Heart right ventricle (tissue), 16 donors: ENCODE results near the gene KCNH1. TPM values are rescaled to one million over a fixed set of nuclear protein-coding genes. Genes with fewer than 3 reads are reported as not detected.

Experiments
- ATAC-seq, 8 donors: fragments of 200-7000 bp; cut with Tn5 transposase; one replicate each; pipeline ENCODE4 v1.9.1; 2020; ENCODE audit warnings: mild to moderate bottlenecking in 8 of 8, moderate library complexity in 8 of 8, moderate number of reproducible peaks in 1 of 8
- DNase-seq, 2 donors: peaks; one replicate each; pipeline ENCODE4 v3.0.0-alpha.2; 2020
- H3K27ac ChIP-seq, 10 donors: fragments of 200-600 bp; sonication (generic) in 2 of 10; one replicate each; pipeline versions ENCODE4 v1.5.0 to v1.8.0; 2020 to 2022; ENCODE audit warnings: mild to moderate bottlenecking in 3 of 10
- H3K27me3 ChIP-seq, 7 donors: fragments of 200-600 bp; one replicate each; pipeline ENCODE4 v1.8.0; 2021 to 2022; ENCODE audit warnings: mild to moderate bottlenecking in 2 of 7
- H3K36me3 ChIP-seq, 9 donors: fragments of 200-600 bp; sonication (generic) in 1 of 9; one replicate each; pipeline versions ENCODE4 v1.5.0 to v1.8.0; 2020 to 2022; ENCODE audit warnings: mild to moderate bottlenecking in 2 of 9
- H3K4me1 ChIP-seq, 9 donors: fragments of 200-600 bp; sonication (generic) in 1 of 9; one replicate each; pipeline versions ENCODE4 v1.5.0 to v1.8.0; 2020 to 2022; ENCODE audit warnings: mild to moderate bottlenecking in 4 of 9
- H3K4me3 ChIP-seq, 10 donors: fragments of 200-600 bp; sonication (generic) in 2 of 10; one replicate each; pipeline versions ENCODE4 v1.5.0 to v1.8.0; 2020 to 2022; ENCODE audit warnings: mild to moderate bottlenecking in 7 of 10, moderate library complexity in 2 of 10
- H3K9me3 ChIP-seq, 11 donors: fragments of 200-600 bp in 10 of 11; sonication (generic) in 2 of 11; one replicate each; pipeline versions ENCODE4 v1.5.0 to v1.8.0; 2013 to 2022; ENCODE audit warnings: mild to moderate bottlenecking in 2 of 11, control low read depth in 1 of 11, moderate library complexity in 1 of 11
- CTCF ChIP-seq, 9 donors: fragments of 200-600 bp; sonication (generic) in 2 of 9; IDR thresholded peaks; one replicate each; pipeline versions ENCODE4 v1.5.0 to v1.8.0; 2021 to 2022; ENCODE audit warnings: antibody characterized with exemption in 9 of 9, mild to moderate bottlenecking in 5 of 9, moderate library complexity in 1 of 9
- WGBS, 2 donors: extraction: QIAGEN DNeasy Blood & Tissue Kit; methylation state at CpG; one replicate each; pipeline ENCODE4 v1.1.7; 2013; ENCODE audit warnings: inconsistent platforms in 1 of 2; 5-methylcytosine and 5-hydroxymethylcytosine counted together
- intact Hi-C, 10 donors: fragments of 100-400 bp; cut with DNase I; formaldehyde crosslinking; loops; one replicate each; pipeline versions ENCODE4 v1.11.1 to v1.14.2; 2022
- polyA plus RNA-seq, 2 donors: library from polyadenylated mRNA; stranded (reverse); fragments of 200-250 nt; gene quantifications; one replicate each; pipeline ENCODE4 v1.2.3, GENCODE V29; 2013
- total RNA-seq, 10 donors: library from RNA; stranded (reverse); fragmentation: NEBNext Ultra II Directional in 3 of 10; extraction: Animal tissue kit (Norgen Biotek cat#: 25700) in 3 of 10; gene quantifications; one replicate each; pipeline versions ENCODE4 v1.2.1 to v1.2.4, GENCODE V29; 2021 to 2023
- donor health status: Arrhythmogenic right ventricular cardiomyopathy.
- donor health status: ischemic (EF 13 %, LVEDD 7.1; RV severe dilation, severe dysfunction).
- donor health status: healthy with polysubstance abuse.
- donor health status: DM: no; HTN: yes; CAD: no.
- donor health status: DM: no; HTN: no; CAD: no.
- donor health status: ischemic (EF 25% LVEDD 6.9; RV normal size, moderate dysfunction).
- donor health status: ischemic (EF 25% LVEDD 5.7; RV mildly dilated, moderate dysfunction).
- donor health status: healthy.
- donor health status: DM: yes; HTN: yes; CAD: no.
- donor health status: Ischemic cardiomyopathy.
- donor health status: ischemic (EF 35%, LVEDD 5.7; RV mildly dilated, moderate dysfunction).
- donor health status: nonischemic (EF 11% LVEDD 7.7; RV severe dilation, severe dysfunction).
- donor health status: DM: yes; HTN: yes; CAD: no.
- donor health status: PGD.
- donor health status: ischemic (EF 29% LVEDD 5.4; RV normal size, mild dysfunction).
- donor health status: nonischemic (EF 23%, LVEDD 6.1; RV moderate dilation, normal function).

The KCNH1 gene
- total and polyA plus RNA-seq, 12 donors, result 0.09 TPM; not detected in 11

- ATAC-seq, result no peak
- no peak for TF ChIP-seq CTCF (IDR thresholded peaks at IDR 0.05)
- intact Hi-C loops, result loop anchor here in 1 of 10 donors (10.0 kb wide), 1 partner anchor 365 kb away; no protein-coding TSS in a partner anchor
Observed at GRCh38 chr1:210940081-210940617, 193.8 kb downstream of the KCNH1 start.

GRCh38 chr1:210938416-210938925 lies 195.5 kb downstream of the KCNH1 start:
- Histone ChIP-seq H3K36me3 (no peaks in the 10 kb centered on the region), H3K27me3 (no peaks in the 10 kb centered on the region), H3K9me3 (peaks cover 0 to 8% (median 0%) of the 10 kb centered on the region in 11 donors), H3K27ac (no peak overlapping the region), H3K4me1 (no peaks in the 10 kb centered on the region), H3K4me3 (no peak overlapping the region)
- TF ChIP-seq CTCF (IDR thresholded peaks at IDR 0.05), result no peak
- DNase-seq (no peak), ATAC-seq (no peak)
- intact Hi-C loops, result no loop called here
- 48 to 57% methylated on average over 3 of the region's 3 CpGs for WGBS, 2 donors

More at GRCh38 chr1:210940081-210940617, 193.8 kb downstream of the KCNH1 start:
- no peaks in the 10 kb centered on the region for H3K9me3 ChIP-seq
- H3K4me1 ChIP-seq, result no peaks in the 10 kb centered on the region
- H3K27me3 ChIP-seq, result no peaks in the 10 kb centered on the region
- H3K27ac ChIP-seq, result no peak overlapping the region
- WGBS, 2 donors, result 55 to 56% methylated on average over 1 of the region's 1 CpG
- no peak overlapping the region for H3K4me3 ChIP-seq
- no peak for DNase-seq
- H3K36me3 ChIP-seq, result no peaks in the 10 kb centered on the region

- no peak for ATAC-seq
- H3K27ac ChIP-seq, result no peak overlapping the region
- intact Hi-C loops, result no loop called here
Observed at GRCh38 chr1:210937846-210938245, 196.1 kb downstream of the KCNH1 start.

GRCh38 chr1:210935905-210936304 lies 198.0 kb downstream of the KCNH1 start:
- no peak for TF ChIP-seq CTCF (IDR thresholded peaks at IDR 0.05)
- H3K4me1 ChIP-seq, result no peaks in the 10 kb centered on the region
- WGBS, 2 donors, result 78 to 79% methylated on average over 4 of the region's 4 CpGs
- no peaks in the 10 kb centered on the region for H3K27me3 ChIP-seq
- no peaks in the 10 kb centered on the region for H3K36me3 ChIP-seq
- intact Hi-C loops, result no loop called here
- ATAC-seq, result no peak
- H3K9me3 ChIP-seq, result peaks cover 0 to 15% (median 0%) of the 10 kb centered on the region in 11 donors
- DNase-seq, result no peak
- no peak overlapping the region for H3K4me3 ChIP-seq
- no peak overlapping the region for H3K27ac ChIP-seq

More at GRCh38 chr1:210937846-210938245, 196.1 kb downstream of the KCNH1 start:
- no peaks in the 10 kb centered on the region for H3K27me3 ChIP-seq
- DNase-seq, result no peak
- H3K9me3 ChIP-seq, result peaks cover 0 to 9% (median 0%) of the 10 kb centered on the region in 11 donors
- TF ChIP-seq CTCF (IDR thresholded peaks at IDR 0.05), result no peak
- no peaks in the 10 kb centered on the region for H3K4me1 ChIP-seq
- H3K4me3 ChIP-seq, result no peak overlapping the region
- H3K36me3 ChIP-seq, result no peaks in the 10 kb centered on the region
